HG03469 (cell line): ENCODE measurements around the gene KIAA0319L.
"Not testable (repeated sequence)": the region's sequence is repeated elsewhere in the genome, so short reads cannot be mapped to it uniquely, and the experiment has no call there.

ENCODE experiments used
- ATAC-seq: cut with Tn5 transposase; IDR thresholded peaks from one replicate; pipeline ENCODE4 v1.9.1; 2021; ENCODE audit warnings: mild to moderate bottlenecking, moderate library complexity, moderate number of reproducible peaks; ENCODE audit not compliant: unreplicated experiment

KIAA0319L gene

DNA sequence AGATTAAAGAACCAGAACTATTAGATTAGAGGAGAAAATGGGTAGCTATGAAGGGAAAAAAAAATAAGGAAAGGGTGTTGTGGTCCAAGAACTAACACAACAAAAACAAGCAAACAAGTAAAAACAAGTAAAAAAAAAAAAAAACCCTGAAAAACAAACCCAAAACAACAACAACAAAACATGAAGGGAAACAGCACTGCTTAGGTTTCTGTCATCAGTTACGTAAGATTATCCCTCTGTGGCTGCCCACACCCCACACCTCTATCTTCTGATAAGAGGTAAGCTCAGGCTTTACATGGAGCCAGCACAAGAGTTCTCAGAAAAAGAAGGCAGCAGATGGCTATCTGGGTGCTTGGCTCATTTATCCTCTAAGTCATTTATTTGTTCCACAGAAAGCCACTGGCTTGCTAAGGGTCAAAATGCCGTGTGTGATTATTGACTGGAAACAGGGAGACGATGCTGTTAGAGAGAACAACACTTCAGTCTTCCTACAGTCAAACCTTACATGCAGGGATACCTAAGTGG, 57.5 kb downstream of the KIAA0319L start:
- ATAC-seq, result no peak

DNA sequence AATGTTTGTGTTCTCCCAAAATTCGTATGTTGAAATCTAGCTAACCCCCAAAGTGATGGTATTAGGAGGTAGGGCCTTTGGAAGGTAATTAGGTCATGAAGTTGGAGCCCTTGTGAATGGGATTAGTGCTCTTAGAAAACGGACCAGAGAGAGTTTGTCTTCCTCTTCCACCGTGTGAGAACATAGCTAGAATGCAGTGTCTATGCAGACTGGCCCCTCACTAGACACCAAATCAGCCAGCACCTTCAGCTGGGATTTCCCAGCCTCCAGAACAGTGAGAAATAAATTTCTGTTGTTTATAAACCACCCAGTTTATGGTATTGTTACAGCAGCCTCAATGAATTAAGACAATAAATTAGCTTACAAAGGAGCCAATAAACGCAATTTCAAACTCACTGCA, 58.0 kb downstream of the KIAA0319L start:
- ATAC-seq, result no peak

DNA sequence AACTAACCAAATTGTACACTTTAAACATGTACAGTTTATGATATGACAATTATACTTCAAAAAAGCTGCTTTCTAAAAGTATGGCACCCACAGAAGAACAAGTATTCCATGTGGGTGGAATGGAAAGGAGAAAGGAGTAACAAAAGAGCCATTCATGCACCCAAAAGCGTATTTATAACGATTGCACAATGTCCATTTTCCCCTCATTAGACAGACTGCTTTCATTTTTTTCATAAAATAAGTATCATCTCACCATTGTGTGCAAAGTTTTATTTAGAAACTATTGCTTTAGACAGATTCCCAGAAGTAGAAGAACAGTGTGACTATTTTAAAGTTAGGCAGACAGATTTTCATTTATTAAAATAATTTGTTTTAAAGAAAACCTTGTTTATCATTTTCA, 59.6 kb downstream of the KIAA0319L start:
- ATAC-seq, result no peak

DNA sequence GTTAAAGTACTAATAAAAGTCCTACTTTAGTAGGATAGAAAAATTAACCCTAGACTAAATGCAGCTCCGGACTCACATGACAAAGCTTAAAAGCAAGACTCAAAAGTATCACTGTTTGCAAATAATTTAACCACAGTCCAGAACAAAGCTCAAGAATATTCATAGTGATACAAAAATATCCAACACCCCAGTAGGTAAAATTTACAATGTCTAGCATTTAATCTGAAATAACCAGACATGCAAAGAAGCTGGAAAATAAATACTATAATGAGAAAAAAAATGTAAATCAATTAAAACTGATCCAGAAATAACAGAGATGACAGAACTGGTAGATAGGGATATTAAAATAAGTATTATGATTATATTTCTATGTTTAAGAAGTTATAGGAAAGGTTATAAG, 67.0 kb downstream of the KIAA0319L start:
- ATAC-seq, result no peak

DNA sequence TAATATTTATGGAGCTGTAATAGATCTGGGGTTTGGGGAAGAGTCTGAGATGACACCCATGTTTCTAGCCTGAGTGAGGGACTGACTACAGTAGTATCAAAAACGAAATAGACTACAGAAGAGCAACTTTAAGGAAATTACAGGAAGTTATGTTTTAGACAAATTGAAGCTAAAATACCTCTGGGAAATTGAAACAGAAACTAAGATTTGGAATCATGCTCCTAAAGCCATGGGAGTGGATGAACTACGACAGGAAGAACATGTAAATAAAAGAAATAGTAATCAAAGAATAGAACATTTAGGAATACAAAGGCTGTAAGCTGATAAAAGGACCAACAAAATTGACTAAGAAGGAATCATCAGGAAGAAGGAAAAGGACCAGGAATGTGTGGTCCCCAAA, 68.9 kb downstream of the KIAA0319L start:
- ATAC-seq, result no peak

DNA sequence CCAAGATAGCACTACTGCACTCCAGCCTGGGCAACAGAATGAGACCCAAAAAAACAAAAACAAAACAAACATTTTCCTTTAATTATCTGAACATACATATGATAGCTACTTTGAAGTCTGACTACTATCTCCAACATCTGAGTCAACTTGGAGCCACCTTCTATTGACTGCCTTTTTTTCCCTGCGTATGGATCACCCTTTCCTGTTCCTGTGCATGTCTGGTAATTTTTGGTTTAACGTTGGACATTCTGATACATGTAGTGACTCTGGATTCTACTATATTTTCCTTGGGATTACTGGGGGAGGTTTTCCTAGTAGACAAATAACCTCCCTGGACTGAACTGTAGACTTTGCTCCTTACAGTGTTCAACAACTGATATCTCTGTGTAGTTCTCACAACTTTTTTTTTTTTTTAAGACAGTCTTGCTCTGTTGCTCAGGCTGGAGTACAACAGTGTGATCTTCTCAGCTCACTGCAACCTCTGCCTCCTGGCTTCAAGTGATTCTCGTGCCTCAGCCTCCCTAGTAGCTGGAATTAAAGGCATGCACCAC, 70.3 kb downstream of the KIAA0319L start:
- ATAC-seq, result no peak

DNA sequence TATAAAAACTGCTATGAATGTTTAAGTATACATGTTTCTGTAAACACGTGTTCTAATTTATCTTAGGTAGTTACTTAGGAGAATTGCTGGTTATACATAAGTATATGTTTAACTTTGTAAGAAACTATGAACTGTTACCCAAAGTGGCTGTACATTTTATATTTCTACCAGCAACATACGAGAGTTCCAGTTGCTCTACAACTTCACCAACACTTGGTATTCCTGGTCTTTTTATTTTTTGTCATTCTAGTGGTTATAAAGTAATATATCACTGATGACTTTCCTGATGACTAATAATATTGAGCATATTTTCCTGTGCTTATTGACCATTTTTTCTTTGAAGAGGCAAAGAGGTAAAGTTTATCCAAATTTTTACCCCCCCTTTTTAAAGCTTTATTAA, 76.0 kb downstream of the KIAA0319L start:
- no peak for ATAC-seq

DNA sequence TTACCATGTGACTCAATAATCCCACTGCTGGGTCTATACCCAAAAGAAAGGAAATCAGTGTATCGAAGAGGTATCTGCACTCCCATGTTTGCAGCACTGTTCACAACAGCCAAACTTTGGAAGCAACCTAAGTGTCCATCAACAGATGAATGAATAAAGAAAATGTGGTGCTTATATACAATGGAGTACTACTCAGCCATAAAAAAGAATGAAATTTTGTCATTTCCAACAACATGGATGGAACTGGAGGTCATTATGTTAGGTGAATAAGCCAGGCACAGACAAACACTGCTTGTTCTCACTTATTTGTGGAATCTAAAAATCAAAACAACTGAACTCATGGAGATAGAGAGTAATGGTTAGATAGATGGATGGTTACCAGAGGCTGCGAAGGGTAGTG, 79.3 kb downstream of the KIAA0319L start:
- no peak for ATAC-seq

DNA sequence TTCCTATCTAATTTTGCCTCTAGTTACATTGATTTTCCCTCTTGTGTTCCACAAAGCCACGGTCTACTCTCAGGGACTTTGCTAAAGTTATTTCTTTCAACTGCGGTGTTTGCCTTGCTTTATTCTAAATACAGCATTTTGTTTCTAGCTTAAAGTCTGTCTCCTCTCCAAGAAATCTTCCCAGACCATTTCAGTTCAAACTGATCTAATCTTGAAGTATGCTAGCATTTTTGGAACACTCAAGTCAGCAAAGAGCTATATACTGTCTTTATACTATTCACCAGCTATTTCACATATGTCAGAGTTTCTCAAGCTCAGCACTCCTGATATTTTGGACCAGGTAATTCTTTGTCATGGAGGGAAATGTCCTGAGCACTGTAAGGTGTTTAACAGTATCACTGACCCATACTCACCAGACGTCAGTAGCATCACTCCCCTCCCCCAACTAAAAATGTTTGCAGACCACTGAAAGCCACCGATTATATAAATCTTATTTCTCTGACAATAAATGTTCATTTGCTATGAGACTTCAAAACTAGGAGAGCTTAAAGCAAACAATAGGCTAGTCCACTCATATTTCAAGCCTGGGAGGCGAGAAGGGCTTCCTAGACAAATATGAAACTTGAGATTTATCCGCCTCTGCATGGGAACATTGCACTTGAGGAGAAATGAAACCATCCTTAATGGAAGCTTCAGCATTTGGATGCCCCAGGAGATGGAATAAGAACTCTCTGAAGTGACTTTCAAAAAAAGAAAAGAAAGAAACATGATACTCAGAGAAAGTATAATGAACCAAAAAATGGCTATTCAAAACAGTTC, 81.1 kb downstream of the KIAA0319L start:
- no peak for ATAC-seq

DNA sequence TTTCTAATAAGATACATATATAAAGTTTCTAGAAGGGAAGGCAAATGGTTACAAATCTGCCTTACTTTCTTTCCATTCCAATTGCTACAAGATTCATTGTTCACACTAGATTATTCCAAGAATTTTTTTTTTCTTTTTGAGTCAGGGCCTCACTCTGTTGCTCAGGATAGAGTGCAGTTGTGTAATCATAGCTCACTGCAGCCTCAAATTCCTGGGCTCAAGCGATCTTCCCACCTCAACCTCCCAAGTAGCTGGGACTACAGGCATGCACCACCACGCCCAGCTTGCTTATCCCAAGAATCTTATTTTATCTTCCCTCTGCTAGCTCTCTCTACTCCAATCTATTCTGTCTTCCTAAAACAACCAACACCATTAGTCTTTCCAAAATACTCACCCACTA, 81.8 kb downstream of the KIAA0319L start:
- ATAC-seq, result no peak

DNA sequence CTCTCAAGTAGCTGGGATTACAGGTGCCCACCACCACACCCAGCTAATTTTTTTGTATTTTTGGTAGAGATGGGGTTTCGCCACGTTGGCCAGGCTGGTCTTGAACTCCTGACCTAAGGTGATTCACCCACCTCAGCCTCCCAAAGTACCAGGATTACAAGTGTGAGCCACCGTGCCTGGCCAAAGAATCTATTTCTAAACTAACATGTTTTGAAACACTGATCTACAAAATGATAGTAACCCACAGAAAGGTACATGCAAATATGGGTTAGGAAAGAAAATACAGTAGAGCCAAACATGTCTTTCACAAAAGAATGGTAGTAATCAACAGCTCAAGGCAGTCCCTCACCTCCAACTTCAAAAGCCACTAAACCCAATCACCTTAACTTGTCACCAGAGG, 84.0 kb downstream of the KIAA0319L start:
- not testable (repeated sequence) for ATAC-seq

DNA sequence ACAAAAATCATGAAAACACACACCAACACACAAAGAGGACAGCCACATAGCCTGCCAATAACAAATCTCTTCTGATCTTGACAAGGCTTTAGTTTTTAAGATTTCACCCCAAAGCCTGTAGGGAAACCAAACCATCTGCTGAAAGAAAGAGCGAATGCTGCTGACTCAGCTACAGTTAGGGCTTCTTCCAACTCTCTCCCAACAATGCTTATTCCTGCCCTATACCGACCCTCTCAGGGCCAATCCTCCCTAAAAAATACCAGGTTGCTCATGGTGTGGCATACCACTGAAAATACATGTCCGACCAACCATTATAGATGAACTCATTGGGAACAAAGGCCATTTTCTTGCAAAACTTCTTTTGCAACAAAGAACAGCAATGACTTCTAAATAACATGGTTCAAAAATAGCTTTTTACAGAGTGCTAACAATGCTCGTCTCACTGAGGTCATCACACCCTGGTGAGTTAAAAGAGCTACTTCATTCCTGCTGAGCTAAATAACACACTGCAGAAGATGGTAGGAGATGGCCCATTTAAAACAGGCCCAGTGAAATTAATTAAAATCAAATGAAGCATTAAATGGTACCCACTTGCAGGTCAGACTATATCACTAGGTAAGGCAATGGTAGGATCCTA, 86.1 kb downstream of the KIAA0319L start:
- ATAC-seq, result no peak

DNA sequence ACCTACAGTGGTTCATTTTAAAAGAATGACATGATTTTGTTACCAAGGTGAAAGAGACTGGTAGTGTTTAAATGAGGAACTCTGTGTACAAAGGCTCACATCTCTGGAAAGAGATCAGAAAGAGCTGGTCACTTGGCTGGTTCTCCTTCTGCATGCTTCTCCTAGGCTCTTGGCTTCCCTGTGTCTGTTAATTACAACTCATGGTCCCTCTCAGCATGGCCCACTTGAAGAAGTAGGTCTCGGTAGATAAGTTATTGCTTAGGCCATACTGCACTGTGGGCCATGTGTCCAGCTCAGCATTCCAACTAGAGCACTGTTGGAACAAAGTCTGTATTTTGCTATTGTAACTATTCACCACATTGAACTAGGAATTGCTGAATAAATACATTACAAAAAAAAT, 91.1 kb downstream of the KIAA0319L start:
- no peak for ATAC-seq

DNA sequence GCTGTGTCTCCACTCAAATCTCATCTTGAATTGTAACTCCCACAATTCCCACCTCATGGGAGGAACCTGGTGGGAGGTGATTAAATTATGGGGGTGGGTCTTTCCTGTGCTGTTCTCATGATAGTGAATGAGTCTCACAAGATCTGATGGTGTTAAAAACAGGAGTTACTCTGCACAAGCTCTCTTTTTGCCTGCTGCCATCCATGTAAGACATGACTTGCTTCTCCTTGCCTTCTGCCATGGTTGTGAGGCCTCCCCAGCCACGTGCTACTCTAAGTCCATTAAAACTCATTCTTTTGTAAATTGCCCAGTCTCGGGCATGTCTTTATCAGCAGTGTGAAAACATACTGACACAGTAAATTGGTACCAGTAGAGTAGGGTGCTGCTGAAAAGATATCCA, 93.5 kb downstream of the KIAA0319L start:
- ATAC-seq, result not testable (repeated sequence)

DNA sequence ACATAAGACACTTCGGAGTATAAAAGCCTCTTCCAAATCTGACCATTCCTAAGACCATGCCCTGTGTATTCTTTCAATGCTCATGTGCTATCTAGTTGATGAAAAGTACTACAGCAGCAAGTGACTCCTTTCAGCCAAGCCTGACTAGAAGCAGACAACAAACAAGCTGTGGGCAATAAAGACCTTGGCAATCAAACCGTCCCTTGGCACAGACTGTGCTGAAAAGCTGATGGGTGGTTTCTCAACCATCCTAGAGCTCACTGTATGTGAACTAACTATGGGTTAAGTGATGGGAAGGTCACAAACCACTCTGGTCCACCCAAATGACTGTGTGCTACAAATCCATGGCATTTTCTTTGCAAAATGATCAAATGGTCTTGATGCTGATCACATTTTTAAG, 94.0 kb downstream of the KIAA0319L start:
- no peak for ATAC-seq

DNA sequence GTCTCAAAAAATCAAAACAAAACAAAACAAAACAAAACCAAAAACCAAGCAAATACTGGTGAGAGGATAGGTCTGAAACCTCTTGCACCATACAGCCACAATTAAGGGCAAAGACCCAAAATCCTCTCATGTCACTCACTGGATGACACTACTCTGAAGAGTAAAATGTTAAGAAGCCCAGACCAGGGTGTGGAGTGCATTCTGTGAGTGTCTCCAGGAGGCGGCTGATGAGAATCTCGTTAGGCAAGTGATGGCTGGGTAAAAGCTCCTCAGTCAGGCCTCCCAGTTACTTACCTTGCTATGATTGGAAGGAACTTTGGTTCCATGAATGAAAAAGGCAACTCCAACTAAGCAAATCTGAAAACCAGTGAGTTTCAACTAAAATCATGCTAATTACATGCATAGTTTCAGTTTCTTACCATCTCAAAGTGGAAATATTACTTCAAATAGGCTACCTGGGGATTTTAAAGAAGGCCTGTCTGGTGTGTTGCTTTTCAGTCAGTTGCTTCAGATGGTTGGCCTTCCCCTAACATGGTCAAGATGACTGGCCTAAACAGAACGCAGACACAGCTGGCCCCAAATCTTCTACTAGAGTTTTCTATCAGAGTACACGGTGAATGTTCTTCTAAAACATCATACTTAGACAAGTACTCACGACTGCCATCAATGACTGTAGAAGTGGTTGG, 95.1 kb downstream of the KIAA0319L start:
- no peak for ATAC-seq

DNA sequence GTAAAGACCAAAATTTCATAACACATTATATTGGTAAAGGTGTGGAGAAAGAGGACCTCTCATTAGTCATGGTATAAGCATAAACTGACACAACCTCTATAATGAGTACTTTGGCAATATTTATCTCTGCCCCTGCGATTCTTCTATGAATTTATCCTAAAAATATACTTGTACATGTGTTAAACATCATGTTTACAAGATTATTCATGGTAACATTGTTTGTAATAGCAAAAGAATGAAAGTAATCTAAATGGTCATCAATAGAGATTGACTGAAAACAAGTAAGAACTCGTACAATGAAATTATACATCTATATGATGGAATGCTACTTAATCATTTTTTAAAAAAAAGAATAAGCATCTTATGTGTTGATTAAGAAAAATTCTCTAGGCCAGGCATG, 96.4 kb downstream of the KIAA0319L start:
- no peak for ATAC-seq

DNA sequence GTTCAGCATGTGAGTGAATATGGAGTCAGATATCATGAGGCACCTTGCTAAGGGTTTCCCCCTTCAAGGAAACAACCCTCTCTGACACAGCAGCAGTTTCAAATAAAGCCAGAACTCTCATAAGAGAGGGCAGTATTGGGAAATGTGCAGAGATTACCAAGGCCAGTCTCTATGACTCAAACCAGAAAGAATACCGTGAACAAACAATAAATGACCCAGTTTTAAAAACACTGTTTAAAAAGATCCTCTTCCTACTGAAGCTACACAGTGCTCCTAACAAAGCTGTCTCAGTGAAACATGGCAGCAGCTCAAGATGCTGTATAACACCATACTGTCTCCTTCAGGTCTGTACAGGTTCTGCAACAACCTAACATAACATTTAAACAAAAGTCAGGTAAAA, 102.6 kb downstream of the KIAA0319L start:
- ATAC-seq, result no peak

DNA sequence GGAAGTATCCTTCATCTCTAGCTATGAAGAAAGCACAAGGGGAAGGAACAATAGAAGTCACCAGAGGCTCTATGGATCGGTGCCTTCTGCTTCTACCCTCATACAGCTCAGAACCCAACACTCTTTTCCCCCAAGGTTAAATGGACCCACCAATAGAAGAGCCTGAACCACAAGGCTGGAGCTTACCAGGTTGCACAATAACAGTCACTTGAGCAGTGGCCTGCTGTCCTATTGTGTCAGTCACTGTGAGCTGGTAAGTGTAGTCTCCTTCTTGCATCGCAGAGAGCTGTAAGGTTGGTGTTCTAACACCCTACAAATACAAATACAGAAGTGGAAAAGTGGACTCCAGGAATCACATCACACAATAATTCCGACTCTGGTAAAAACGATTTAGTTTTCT, 103.0 kb downstream of the KIAA0319L start:
- ATAC-seq, result no peak

DNA sequence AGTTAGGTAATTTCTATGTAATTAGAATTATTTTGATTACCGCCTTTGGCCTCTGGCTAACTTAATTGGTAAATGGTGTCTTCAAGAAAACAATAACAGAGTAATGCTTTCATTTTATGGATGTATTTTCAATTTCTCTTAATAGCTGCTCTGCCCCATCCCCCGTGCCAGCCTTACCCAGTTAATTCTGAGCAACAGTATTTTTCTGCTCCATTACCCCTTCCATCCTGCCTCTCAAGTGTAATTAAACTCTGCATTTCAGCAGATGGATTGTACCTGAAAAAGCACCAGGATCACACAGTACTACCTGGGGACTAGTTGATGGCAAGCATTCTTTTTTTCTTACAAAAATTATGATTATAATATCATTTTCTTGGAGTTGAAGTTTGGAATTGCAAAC, 104.2 kb downstream of the KIAA0319L start:
- ATAC-seq, result no peak

DNA sequence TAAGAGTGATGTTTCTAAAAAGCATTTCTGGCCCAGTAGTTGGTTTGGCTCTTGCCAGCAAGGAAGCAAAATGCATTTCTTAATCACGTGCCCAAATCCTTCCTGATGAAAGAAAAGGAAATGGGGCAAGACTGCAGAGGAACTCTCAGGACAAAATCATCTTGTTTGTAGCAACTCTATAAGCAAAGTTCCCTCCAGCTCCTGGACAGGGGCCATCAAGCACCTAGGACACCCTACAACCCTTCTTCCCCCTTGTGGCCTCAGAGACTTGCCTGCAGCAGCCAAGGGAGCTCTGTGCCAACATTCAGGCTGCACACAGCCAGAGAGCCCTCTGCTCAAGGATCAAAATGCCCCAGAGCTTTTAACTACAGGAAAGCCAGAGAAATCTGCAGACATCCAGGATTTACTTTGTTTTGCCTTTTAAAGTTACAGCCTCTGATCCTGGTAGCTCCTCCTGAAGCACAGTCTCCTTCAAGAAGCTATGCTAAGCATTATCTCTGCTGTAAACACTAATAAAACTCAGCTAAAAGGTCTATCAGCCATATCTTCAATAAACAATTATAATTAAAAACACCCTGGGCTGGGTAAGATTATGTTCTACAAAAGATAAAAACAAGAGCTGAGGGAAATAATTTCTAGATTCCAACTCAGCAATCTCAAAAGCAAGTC, 105.0 kb downstream of the KIAA0319L start:
- ATAC-seq, result no peak
